ENCODE data around the gene ERC2.

The ERC2 gene

DNA sequence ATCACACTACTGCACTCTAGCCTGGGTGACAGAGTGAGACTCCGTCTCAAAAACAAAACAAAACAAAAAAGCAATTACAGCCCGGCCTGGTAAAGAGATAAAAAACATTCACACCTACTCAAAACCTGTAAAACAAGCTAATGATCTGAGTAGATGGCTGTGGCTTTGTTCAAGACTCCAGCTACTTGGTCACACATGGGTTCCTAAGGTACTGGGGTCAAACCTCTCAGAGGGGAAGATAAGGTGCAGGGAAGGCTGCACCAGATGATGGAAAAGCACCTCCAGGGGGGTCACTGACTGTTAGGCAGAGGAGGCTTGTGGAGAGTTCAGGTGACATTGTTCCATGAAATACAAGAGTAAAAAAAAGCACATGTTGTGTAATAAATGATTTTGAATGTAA lies 531.0 kb downstream of the ERC2 start:
- TF ChIP-seq, protein P1, sequence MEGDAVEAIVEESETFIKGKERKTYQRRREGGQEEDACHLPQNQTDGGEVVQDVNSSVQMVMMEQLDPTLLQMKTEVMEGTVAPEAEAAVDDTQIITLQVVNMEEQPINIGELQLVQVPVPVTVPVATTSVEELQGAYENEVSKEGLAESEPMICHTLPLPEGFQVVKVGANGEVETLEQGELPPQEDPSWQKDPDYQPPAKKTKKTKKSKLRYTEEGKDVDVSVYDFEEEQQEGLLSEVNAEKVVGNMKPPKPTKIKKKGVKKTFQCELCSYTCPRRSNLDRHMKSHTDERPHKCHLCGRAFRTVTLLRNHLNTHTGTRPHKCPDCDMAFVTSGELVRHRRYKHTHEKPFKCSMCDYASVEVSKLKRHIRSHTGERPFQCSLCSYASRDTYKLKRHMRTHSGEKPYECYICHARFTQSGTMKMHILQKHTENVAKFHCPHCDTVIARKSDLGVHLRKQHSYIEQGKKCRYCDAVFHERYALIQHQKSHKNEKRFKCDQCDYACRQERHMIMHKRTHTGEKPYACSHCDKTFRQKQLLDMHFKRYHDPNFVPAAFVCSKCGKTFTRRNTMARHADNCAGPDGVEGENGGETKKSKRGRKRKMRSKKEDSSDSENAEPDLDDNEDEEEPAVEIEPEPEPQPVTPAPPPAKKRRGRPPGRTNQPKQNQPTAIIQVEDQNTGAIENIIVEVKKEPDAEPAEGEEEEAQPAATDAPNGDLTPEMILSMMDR (IDR thresholded peaks at IDR 0.05; ENCODE audit: unreplicated experiment in 3 of 3): no peak
- no peak overlapping the region for H3K4me3 Mint-ChIP-seq
- H3K4me1 Mint-ChIP-seq: peaks cover 21% of the 10 kb centered on the region
- H3K9me3 Mint-ChIP-seq: no peaks in the 10 kb centered on the region
- H3K27me3 Mint-ChIP-seq (ENCODE audit: low read depth): no peaks in the 10 kb centered on the region
- no peaks in the 10 kb centered on the region for H3K36me3 Mint-ChIP-seq (ENCODE audit: low read depth)
- H3K27ac Mint-ChIP-seq: no peak overlapping the region

DNA sequence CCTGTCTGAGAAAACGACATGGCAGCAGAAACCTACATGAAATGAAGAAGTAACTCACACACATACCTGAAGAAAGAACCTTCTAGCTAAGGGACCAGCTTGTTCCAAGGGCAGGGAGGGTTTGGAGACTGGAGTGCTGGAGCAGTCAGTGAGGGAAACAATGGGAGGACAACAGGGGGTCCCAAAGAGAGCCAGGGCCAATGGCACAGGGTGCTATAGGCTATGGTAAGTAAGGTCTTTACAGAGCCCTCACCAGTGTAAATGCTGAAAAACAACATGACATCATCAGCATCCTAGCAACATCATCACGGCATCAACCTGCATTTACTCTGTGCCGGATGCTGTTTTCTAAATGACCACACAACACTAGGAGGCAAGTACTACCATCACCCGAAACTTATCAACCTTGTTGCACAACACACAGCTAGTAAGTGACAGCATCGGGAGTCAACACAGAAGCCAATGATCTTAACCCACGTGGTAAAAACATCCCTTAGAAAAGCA lies 531.7 kb downstream of the ERC2 start:
- H3K4me1 Mint-ChIP-seq: peaks cover 21% of the 10 kb centered on the region
- TF ChIP-seq, protein P1 (IDR thresholded peaks at IDR 0.05; ENCODE audit: unreplicated experiment in 3 of 3): no peak
- no peaks in the 10 kb centered on the region for H3K36me3 Mint-ChIP-seq (ENCODE audit: low read depth)
- no peak overlapping the region for H3K4me3 Mint-ChIP-seq
- no peaks in the 10 kb centered on the region for H3K9me3 Mint-ChIP-seq
- no peaks in the 10 kb centered on the region for H3K27me3 Mint-ChIP-seq (ENCODE audit: low read depth)
- H3K27ac Mint-ChIP-seq: peak overlapping the region; percentile 23 to 27 (median 25)

DNA sequence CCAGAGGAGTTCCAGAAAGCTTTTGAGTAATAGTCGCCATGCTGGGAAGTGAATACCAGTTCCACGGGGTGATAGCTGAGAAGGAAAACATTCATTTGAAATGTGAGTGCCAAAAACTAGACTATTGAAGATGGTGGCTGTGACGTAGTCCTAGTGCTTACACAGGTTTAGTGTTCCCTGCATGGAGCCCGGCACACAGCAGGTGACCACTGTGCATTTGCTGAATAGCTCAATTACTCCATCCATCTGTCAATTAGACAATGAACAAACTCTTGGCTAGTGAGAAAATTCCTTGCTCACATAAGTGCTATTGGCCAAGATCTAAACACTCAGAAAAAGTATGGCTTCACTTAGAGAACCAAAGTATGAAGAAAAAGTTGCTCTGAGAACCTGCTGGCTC lies 533.0 kb downstream of the ERC2 start:
- Mint-ChIP-seq H3K27me3 (ENCODE audit: low read depth) (no peaks in the 10 kb centered on the region), H3K27ac (no peak overlapping the region), H3K4me1 (peaks cover 19% of the 10 kb centered on the region), H3K4me3 (no peak overlapping the region), H3K9me3 (peaks cover 2% of the 10 kb centered on the region), H3K36me3 (ENCODE audit: low read depth) (no peaks in the 10 kb centered on the region)
- TF ChIP-seq, protein P1 (IDR thresholded peaks at IDR 0.05; ENCODE audit: unreplicated experiment in 3 of 3): no peak

DNA sequence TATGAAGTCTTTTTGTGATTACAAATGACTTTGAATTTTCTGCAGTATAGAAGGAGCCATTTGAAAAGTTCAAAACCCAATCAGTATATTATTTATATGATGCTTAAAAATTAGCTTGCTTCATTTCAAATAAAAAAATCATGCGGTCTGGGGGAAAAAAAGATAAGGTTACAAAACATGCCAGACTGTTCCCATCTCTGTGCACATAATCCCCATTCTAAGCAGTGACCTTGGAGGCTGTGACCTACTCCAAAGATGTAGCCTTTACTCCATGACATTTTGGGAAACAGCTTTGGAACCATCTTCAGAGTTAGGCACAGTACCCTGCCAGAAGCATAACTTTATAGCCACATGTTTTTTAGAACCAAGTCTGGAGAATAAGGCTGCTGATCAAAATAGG lies 533.5 kb downstream of the ERC2 start:
- Mint-ChIP-seq H3K27me3 (ENCODE audit: low read depth) (no peaks in the 10 kb centered on the region), H3K4me3 (no peak overlapping the region), H3K36me3 (ENCODE audit: low read depth) (no peaks in the 10 kb centered on the region), H3K27ac (peak overlapping the region in 1 of 3 experiments; percentile 71), H3K9me3 (peaks cover 2% of the 10 kb centered on the region), H3K4me1 (peaks cover 16% of the 10 kb centered on the region)
- TF ChIP-seq, protein P1 (IDR thresholded peaks at IDR 0.05; ENCODE audit: unreplicated experiment in 3 of 3): no peak

DNA sequence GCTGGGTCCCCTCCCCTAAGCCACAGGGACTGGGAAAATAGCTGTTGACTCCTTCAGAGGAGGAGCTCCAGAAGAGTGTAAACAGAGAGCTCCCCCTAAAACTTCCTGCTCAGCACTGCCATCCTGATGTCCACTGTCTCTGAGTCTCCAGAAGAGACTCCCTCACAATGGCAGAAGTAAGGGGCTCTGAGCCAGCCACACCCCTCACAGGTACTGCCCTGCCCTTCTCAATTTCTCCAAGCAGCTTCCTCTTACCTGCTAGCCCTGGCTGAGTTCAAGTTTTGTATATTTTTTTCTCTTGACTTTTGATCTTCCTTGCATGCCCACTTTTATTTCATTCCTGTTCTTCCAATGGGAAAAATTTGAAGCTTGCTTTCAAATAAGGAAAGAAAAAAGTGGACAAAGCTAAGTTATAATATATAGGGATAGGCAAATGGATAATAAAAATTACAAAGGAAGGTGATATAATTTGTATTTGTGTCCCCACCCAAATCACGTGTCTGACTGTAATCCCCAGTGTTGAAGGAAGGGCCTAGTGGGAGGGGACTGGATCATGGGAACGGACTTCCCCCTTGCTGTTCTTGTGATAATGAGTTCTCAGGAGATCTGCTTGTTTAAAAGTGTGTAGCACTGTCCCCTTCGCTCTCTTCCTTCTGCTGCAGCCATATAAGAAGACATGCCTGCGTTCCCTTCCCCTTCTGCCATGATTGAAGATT lies 539.0 kb downstream of the ERC2 start:
- Mint-ChIP-seq H3K36me3 (ENCODE audit: low read depth) (no peaks in the 10 kb centered on the region), H3K4me1 (peaks cover 19% of the 10 kb centered on the region), H3K9me3 (peaks cover 2% of the 10 kb centered on the region), H3K27ac (no peak overlapping the region), H3K4me3 (no peak overlapping the region), H3K27me3 (ENCODE audit: low read depth) (no peaks in the 10 kb centered on the region)
- TF ChIP-seq, protein P1 (IDR thresholded peaks at IDR 0.05; ENCODE audit: unreplicated experiment in 3 of 3): no peak

DNA sequence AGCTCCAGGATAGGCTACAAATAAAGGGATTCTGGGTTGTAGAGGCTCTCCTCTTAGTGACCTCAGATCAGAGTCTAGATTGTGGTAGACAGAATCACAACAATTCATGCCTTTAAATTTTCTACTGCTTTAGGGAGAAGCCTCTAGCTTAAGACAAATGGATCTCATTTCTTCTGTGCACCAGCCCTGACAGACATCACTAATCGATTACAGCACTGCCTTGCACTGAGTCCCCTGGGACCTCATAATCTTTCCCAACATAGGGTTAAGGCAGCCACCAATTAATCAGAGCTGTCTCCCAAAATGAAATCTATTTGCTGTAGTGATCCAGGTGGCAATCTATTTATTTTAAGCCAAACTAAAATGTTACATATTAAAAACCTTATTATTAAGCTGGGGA lies 544.6 kb downstream of the ERC2 start:
- no peaks in the 10 kb centered on the region for H3K27me3 Mint-ChIP-seq (ENCODE audit: low read depth)
- TF ChIP-seq, protein P1 (IDR thresholded peaks at IDR 0.05; ENCODE audit: unreplicated experiment in 3 of 3): no peak
- H3K27ac Mint-ChIP-seq: no peak overlapping the region
- H3K36me3 Mint-ChIP-seq (ENCODE audit: low read depth): no peaks in the 10 kb centered on the region
- H3K4me1 Mint-ChIP-seq: peaks cover 11% of the 10 kb centered on the region
- no peak overlapping the region for H3K4me3 Mint-ChIP-seq
- no peaks in the 10 kb centered on the region for H3K9me3 Mint-ChIP-seq
